GM03348 (cell line): Measurements from ENCODE around the gene PFN1.

Experiments
- DNase-seq: peaks from one replicate; pipeline ENCODE4 v3.0.0; 2012; ENCODE audit warnings: low spot score

Gene PFN1

GRCh38 chr17:4896332-4897197, 51.8 kb downstream of the PFN1 start:
- DNase-seq: no peak

GRCh38 chr17:4895657-4896331, 52.5 kb downstream of the PFN1 start:
- no peak for DNase-seq
